Measurements from ENCODE around the gene CACNA1E. TPM values are rescaled to one million over a fixed set of nuclear protein-coding genes. Genes with fewer than 3 reads are reported as not detected.

CACNA1E gene
- total RNA-seq, 2 experiments from 2014 or later = not detected

GRCh38 chr1:181593042-181593441, 109.7 kb downstream of the CACNA1E start:
- Histone ChIP-seq H4K20me1 (ENCODE audit: insufficient read depth, low read length) (no peaks in the 10 kb centered on the region), H3K4me2 (ENCODE audit: low read length) (no peak overlapping the region), H2AFZ (ENCODE audit: low read length) (no peak overlapping the region), H3K9me3 (ENCODE audit: low read length) (no peaks in the 10 kb centered on the region), H3K27ac (ENCODE audit: low read depth, low read length, poor library complexity, severe bottlenecking) (no peak overlapping the region), H3K4me1 (ENCODE audit: insufficient read depth, low read length, poor library complexity, severe bottlenecking) (no peaks in the 10 kb centered on the region), H3K36me3 (ENCODE audit: insufficient read depth, low read length) (no peaks in the 10 kb centered on the region), H3K9me2 (ENCODE audit: insufficient read depth, low read length) (no peaks in the 10 kb centered on the region), H3K4me3 (ENCODE audit: low read depth, low read length, poor library complexity, severe bottlenecking) (no peak overlapping the region), H3K79me2 (ENCODE audit: insufficient read depth, low read depth, low read length) (no peaks in the 10 kb centered on the region)
- POLR2A ChIA-PET = interaction anchor here (0.5 kb wide), 1 partner anchor 1841 kb away, joined by 4 read pairs; no protein-coding TSS in a partner anchor
- DNase-seq (ENCODE audit: low spot score) = no peak
- CTCF ChIA-PET (ENCODE audit: unreplicated experiment) = no interaction called here
- TF ChIP-seq CTCF (conservative IDR thresholded peaks at IDR 0.05; ENCODE audit: low read length) (no peak), EZH2phosphoT487 (IDR thresholded peaks at IDR 0.05; ENCODE audit: borderline replicate concordance, low read depth, low read length) (no peak)
- intact Hi-C loops (cut with micrococcal nuclease; ENCODE audit: unreplicated experiment) = no loop called here
- BruUV-seq (replicated peaks) = no TSS peak

DNA sequence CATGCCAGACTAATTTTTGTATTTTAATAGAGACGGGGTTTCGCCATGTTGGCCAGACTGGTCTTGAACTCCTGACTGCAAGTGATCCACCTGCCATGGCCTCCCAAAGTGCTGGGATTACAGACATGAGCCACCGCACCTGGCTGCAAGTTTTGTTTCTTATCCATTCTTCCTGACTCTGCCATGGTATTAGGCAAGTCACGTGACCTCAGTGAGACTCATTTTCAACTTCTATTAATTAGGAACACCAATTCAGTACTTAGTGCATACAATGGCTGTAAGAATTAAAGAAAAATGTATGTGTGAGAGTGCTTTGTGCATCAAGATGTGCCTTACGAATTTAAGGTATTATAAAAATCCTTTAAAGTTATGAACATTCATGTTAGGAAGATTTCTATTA, 111.2 kb downstream of the CACNA1E start:
- Histone ChIP-seq H3K79me2 (ENCODE audit: insufficient read depth, low read depth, low read length) (no peaks in the 10 kb centered on the region), H3K4me3 (ENCODE audit: low read depth, low read length, poor library complexity, severe bottlenecking) (no peak overlapping the region), H3K4me2 (ENCODE audit: low read length) (no peak overlapping the region), H3K9me3 (ENCODE audit: low read length) (no peaks in the 10 kb centered on the region), H3K36me3 (ENCODE audit: insufficient read depth, low read length) (no peaks in the 10 kb centered on the region), H2AFZ (ENCODE audit: low read length) (no peak overlapping the region), H4K20me1 (ENCODE audit: insufficient read depth, low read length) (no peaks in the 10 kb centered on the region), H3K4me1 (ENCODE audit: insufficient read depth, low read length, poor library complexity, severe bottlenecking) (no peaks in the 10 kb centered on the region), H3K27ac (ENCODE audit: low read depth, low read length, poor library complexity, severe bottlenecking) (no peak overlapping the region), H3K9me2 (ENCODE audit: insufficient read depth, low read length) (no peaks in the 10 kb centered on the region)
- ChIA-PET CTCF (ENCODE audit: unreplicated experiment) (no interaction called here), POLR2A (no interaction called here)
- no peak for DNase-seq (ENCODE audit: low spot score)
- TF ChIP-seq EZH2phosphoT487 (IDR thresholded peaks at IDR 0.05; ENCODE audit: borderline replicate concordance, low read depth, low read length) (no peak), CTCF (conservative IDR thresholded peaks at IDR 0.05; ENCODE audit: low read length) (no peak)
- intact Hi-C loops (cut with micrococcal nuclease; ENCODE audit: unreplicated experiment) = no loop called here
- no TSS peak for BruUV-seq (replicated peaks)

- Histone ChIP-seq H4K20me1 (ENCODE audit: insufficient read depth, low read length) (no peaks in the 10 kb centered on the region), H3K27ac (ENCODE audit: low read depth, low read length, poor library complexity, severe bottlenecking) (no peak overlapping the region), H3K9me2 (ENCODE audit: insufficient read depth, low read length) (no peaks in the 10 kb centered on the region), H2AFZ (ENCODE audit: low read length) (no peak overlapping the region), H3K4me3 (ENCODE audit: low read depth, low read length, poor library complexity, severe bottlenecking) (no peak overlapping the region), H3K4me2 (ENCODE audit: low read length) (no peak overlapping the region), H3K79me2 (ENCODE audit: insufficient read depth, low read depth, low read length) (no peaks in the 10 kb centered on the region), H3K36me3 (ENCODE audit: insufficient read depth, low read length) (no peaks in the 10 kb centered on the region), H3K4me1 (ENCODE audit: insufficient read depth, low read length, poor library complexity, severe bottlenecking) (no peaks in the 10 kb centered on the region), H3K9me3 (ENCODE audit: low read length) (no peaks in the 10 kb centered on the region)
- DNase-seq (ENCODE audit: low spot score) = no peak
- intact Hi-C loops (cut with micrococcal nuclease; ENCODE audit: unreplicated experiment) = no loop called here
- BruUV-seq (replicated peaks) = no TSS peak
- ChIA-PET POLR2A (no interaction called here), CTCF (ENCODE audit: unreplicated experiment) (no interaction called here)
- TF ChIP-seq EZH2phosphoT487 (IDR thresholded peaks at IDR 0.05; ENCODE audit: borderline replicate concordance, low read depth, low read length) (no peak), CTCF (conservative IDR thresholded peaks at IDR 0.05; ENCODE audit: low read length) (no peak)
These were observed 111.9 kb downstream of the CACNA1E start for GRCh38 chr1:181595234-181595633.

Measured in OCI-LY7 (cell line).